Left ventricle myocardium inferior (tissue), 1 donor: ENCODE measurements around the gene MPP7. TPM values are rescaled to one million over a fixed set of nuclear protein-coding genes. Genes with fewer than 3 reads are reported as not detected.

Experiments used
- DNase-seq: peaks from one replicate; pipeline ENCODE4 v3.0.0-alpha.2; 2020
- H3K27ac ChIP-seq: fragments of 200-600 bp; replicated peaks from 2 replicates; pipeline ENCODE4 v1.8.0; 2021
- H3K27me3 ChIP-seq: fragments of 200-600 bp; 2 replicates; pipeline ENCODE4 v1.8.0; 2021; ENCODE audit warnings: low read depth
- H3K36me3 ChIP-seq: fragments of 200-600 bp; 2 replicates; pipeline ENCODE4 v1.8.0; 2021
- H3K4me1 ChIP-seq: fragments of 200-600 bp; 2 replicates; pipeline ENCODE4 v1.8.0; 2021
- H3K4me3 ChIP-seq: fragments of 200-600 bp; 2 replicates; pipeline ENCODE4 v1.8.0; 2021; ENCODE audit warnings: mild to moderate bottlenecking, moderate library complexity
- H3K9me3 ChIP-seq: fragments of 200-600 bp; replicated peaks from 2 replicates; pipeline ENCODE4 v1.8.0; 2021
- intact Hi-C: fragments of 100-400 bp; cut with micrococcal nuclease; formaldehyde crosslinking; loops from one replicate; pipeline ENCODE4 v1.11.0; 2022
- total RNA-seq: library from RNA; stranded (reverse); fragmentation: NEBNext Ultra II Directional; extraction: Animal tissue kit (Norgen Biotek cat#: 25700); gene quantifications from one replicate; pipeline ENCODE4 v1.2.1, GENCODE V29; 2021
- TF ChIP-seq, protein P1 (sequence below): fragments of 200-600 bp; IDR thresholded peaks from 2 replicates; pipeline ENCODE4 v1.8.0; 2021; ENCODE audit warnings: antibody characterized with exemption, mild to moderate bottlenecking, borderline replicate concordance
- donor health status: DM: no; HTN: yes; CAD: no; lungs with severe emphysema.

MPP7 gene
- total RNA-seq, 1 donor from 2014 or later, result 14.7 TPM

- TF ChIP-seq, protein P1, sequence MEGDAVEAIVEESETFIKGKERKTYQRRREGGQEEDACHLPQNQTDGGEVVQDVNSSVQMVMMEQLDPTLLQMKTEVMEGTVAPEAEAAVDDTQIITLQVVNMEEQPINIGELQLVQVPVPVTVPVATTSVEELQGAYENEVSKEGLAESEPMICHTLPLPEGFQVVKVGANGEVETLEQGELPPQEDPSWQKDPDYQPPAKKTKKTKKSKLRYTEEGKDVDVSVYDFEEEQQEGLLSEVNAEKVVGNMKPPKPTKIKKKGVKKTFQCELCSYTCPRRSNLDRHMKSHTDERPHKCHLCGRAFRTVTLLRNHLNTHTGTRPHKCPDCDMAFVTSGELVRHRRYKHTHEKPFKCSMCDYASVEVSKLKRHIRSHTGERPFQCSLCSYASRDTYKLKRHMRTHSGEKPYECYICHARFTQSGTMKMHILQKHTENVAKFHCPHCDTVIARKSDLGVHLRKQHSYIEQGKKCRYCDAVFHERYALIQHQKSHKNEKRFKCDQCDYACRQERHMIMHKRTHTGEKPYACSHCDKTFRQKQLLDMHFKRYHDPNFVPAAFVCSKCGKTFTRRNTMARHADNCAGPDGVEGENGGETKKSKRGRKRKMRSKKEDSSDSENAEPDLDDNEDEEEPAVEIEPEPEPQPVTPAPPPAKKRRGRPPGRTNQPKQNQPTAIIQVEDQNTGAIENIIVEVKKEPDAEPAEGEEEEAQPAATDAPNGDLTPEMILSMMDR, result no peak
- Histone ChIP-seq H3K27me3 (no peaks in the 10 kb centered on the region), H3K9me3 (no peaks in the 10 kb centered on the region), H3K4me1 (peaks cover 51% of the 10 kb centered on the region), H3K36me3 (no peaks in the 10 kb centered on the region), H3K27ac (no peak overlapping the region), H3K4me3 (no peak overlapping the region)
- intact Hi-C loops, result no loop called here
- no peak for DNase-seq
Measured at GRCh38 chr10:28298951-28299350, 3.9 kb downstream of the MPP7 start.

DNA sequence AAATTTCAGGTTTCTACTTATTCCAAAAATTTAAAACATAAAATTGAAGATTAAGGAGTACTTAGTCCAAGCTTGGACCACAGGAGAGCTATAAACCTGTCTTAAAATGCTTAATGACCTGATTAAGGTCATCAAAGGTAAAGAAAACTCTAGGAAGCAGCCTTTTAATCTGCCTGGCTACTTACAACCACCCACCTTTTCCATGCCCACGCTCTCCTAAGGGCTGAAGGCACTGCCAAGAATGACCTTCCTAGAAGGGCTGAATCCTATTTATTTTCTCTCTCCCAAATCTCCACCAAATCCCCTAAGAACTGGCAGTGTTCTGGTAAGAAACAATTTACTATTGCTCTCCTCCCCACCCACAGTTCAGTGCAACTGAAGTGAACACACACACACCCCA, 6.8 kb downstream of the MPP7 start:
- no peak overlapping the region for H3K27ac ChIP-seq
- no peaks in the 10 kb centered on the region for H3K27me3 ChIP-seq
- TF ChIP-seq, protein P1, result no peak
- no peaks in the 10 kb centered on the region for H3K36me3 ChIP-seq
- no peak for DNase-seq
- H3K9me3 ChIP-seq, result no peaks in the 10 kb centered on the region
- peaks cover 31% of the 10 kb centered on the region for H3K4me1 ChIP-seq
- intact Hi-C loops, result no loop called here
- no peak overlapping the region for H3K4me3 ChIP-seq

DNA sequence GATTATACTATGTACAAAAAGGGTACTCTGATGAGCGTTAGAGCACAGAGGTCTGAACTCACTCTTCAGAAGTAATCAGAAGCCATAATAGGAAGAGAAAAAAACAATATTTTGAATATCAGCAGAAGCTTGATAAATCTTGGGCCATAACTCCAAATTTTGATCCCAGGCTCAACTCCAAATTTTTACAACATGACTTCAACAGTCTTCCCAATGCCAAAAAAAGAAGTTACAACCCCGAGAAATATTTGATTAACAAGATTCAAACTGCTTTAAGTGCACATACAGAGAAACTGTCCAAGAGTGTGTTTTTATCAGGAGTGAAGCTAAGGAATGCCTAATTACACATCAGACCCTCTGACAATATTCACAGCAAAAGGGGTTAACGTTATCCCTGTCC, 7.5 kb downstream of the MPP7 start:
- DNase-seq, result no peak
- Histone ChIP-seq H3K4me1 (peaks cover 31% of the 10 kb centered on the region), H3K27me3 (no peaks in the 10 kb centered on the region), H3K4me3 (no peak overlapping the region), H3K9me3 (no peaks in the 10 kb centered on the region), H3K36me3 (no peaks in the 10 kb centered on the region), H3K27ac (no peak overlapping the region)
- intact Hi-C loops, result no loop called here
- TF ChIP-seq, protein P1, result no peak

GRCh38 chr10:28294809-28295208, 8.1 kb downstream of the MPP7 start:
- Histone ChIP-seq H3K4me1 (peaks cover 31% of the 10 kb centered on the region), H3K9me3 (no peaks in the 10 kb centered on the region), H3K27ac (no peak overlapping the region), H3K36me3 (no peaks in the 10 kb centered on the region), H3K27me3 (no peaks in the 10 kb centered on the region), H3K4me3 (no peak overlapping the region)
- intact Hi-C loops, result no loop called here
- DNase-seq, result no peak
- TF ChIP-seq, protein P1, result no peak

- H3K4me3 ChIP-seq, result no peak overlapping the region
Measured at GRCh38 chr10:28294169-28294532, 8.7 kb downstream of the MPP7 start.

More at GRCh38 chr10:28294169-28294532, 8.7 kb downstream of the MPP7 start:
- Histone ChIP-seq H3K27ac (no peak overlapping the region), H3K36me3 (no peaks in the 10 kb centered on the region), H3K9me3 (no peaks in the 10 kb centered on the region), H3K27me3 (no peaks in the 10 kb centered on the region), H3K4me1 (peaks cover 31% of the 10 kb centered on the region)
- DNase-seq, result no peak
- TF ChIP-seq, protein P1, result no peak
- intact Hi-C loops, result no loop called here
